ENCODE measurements around the gene GAS1. TPM values are rescaled to one million over a fixed set of nuclear protein-coding genes. Genes with fewer than 3 reads are reported as not detected.

Gene GAS1
- 100 to 1,000 TPM in 1 of 4 donors, 10 to 100 TPM in 3; 73.4 to 136 (median 96.9) TPM for total RNA-seq
- 1 to 10 TPM in 2 of 3 donors, under 1 TPM in 1; 0.23 to 9.0 (median 3.8) TPM for polyA plus RNA-seq

- Histone ChIP-seq H3K9me3 (no peaks in the 10 kb centered on the region), H3K27ac (peak within 1 kb of the TSS; percentile 93 to 95 (median 94)), H3K4me3 (peak within 1 kb of the TSS; percentile 72 to 91 (median 88)), H3K36me3 (peaks cover 0 to 5% (median 0%) of the 10 kb centered on the region in 4 donors), H3K27me3 (no peaks in the 10 kb centered on the region), H3K4me1 (peaks cover 0 to 37% (median 26%) of the 10 kb centered on the region in 4 donors)
- peak; percentile 97 for DNase-seq
- 0 to 1% methylated on average over 89 of the region's 89 CpGs for WGBS, 2 donors
- TF ChIP-seq POLR2A (IDR thresholded peaks at IDR 0.05) (peak; percentile 54 to 69), POLR2AphosphoS5 (IDR thresholded peaks at IDR 0.05) (peak; percentile 67 to 92 (median 86)), EP300 (IDR thresholded peaks at IDR 0.05) (no peak)
- intact Hi-C loops (cut with DNase I), result loop anchor here (2.0 to 10.0 kb wide), 9 partner anchors 50 to 595 kb away; partner anchors contain the start of gene TUT7
Observed at GRCh38 chr9:86947146-86948073, at the start of gene GAS1. TSS of gene GAS1 (minus strand) at chr9:86947506. CDS start at chr9:86946779, 727 bp downstream.

GRCh38 chr9:86994231-86994630, 46.9 kb upstream of the GAS1 start:
- H3K9me3 ChIP-seq, result no peaks in the 10 kb centered on the region
- no peak for TF ChIP-seq CTCF (IDR thresholded peaks at IDR 0.05)
- no peak for TF ChIP-seq POLR2AphosphoS5 (IDR thresholded peaks at IDR 0.05)
- TF ChIP-seq EP300 (IDR thresholded peaks at IDR 0.05), result no peak
- TF ChIP-seq POLR2A (IDR thresholded peaks at IDR 0.05), result no peak
- no peak overlapping the region for H3K4me3 ChIP-seq
- no peak overlapping the region for H3K27ac ChIP-seq
- no peak for DNase-seq
- H3K27me3 ChIP-seq, result no peaks in the 10 kb centered on the region
- intact Hi-C loops (cut with DNase I), result no loop called here
- H3K4me1 ChIP-seq, result no peaks in the 10 kb centered on the region
- H3K36me3 ChIP-seq, result no peaks in the 10 kb centered on the region
- WGBS, 2 donors, result 16 to 52% methylated on average over 1 of the region's 1 CpG

- no peak for TF ChIP-seq POLR2A (IDR thresholded peaks at IDR 0.05)
- no peak for TF ChIP-seq POLR2AphosphoS5 (IDR thresholded peaks at IDR 0.05)
- TF ChIP-seq CTCF (IDR thresholded peaks at IDR 0.05), result no peak
- TF ChIP-seq EP300 (IDR thresholded peaks at IDR 0.05), result no peak
- H3K4me1 ChIP-seq, result no peaks in the 10 kb centered on the region
- H3K27me3 ChIP-seq, result no peaks in the 10 kb centered on the region
- H3K36me3 ChIP-seq, result no peaks in the 10 kb centered on the region
- H3K4me3 ChIP-seq, result no peak overlapping the region
- no peaks in the 10 kb centered on the region for H3K9me3 ChIP-seq
- H3K27ac ChIP-seq, result no peak overlapping the region
- intact Hi-C loops (cut with DNase I), result no loop called here
- no peak for DNase-seq
Observed at GRCh38 chr9:86993830-86994229, 46.5 kb upstream of the GAS1 start.

- intact Hi-C loops (cut with DNase I), result no loop called here
- H3K4me3 ChIP-seq, result no peak overlapping the region
- H3K36me3 ChIP-seq, result no peaks in the 10 kb centered on the region
- TF ChIP-seq EP300 (IDR thresholded peaks at IDR 0.05), result no peak
- no peak for TF ChIP-seq POLR2AphosphoS5 (IDR thresholded peaks at IDR 0.05)
- no peak for TF ChIP-seq POLR2A (IDR thresholded peaks at IDR 0.05)
- TF ChIP-seq CTCF (IDR thresholded peaks at IDR 0.05), result no peak
- 69 to 80% methylated on average over 4 of the region's 4 CpGs for WGBS, 2 donors
- no peaks in the 10 kb centered on the region for H3K27me3 ChIP-seq
- no peak overlapping the region for H3K27ac ChIP-seq
- no peaks in the 10 kb centered on the region for H3K9me3 ChIP-seq
- DNase-seq, result no peak
- H3K4me1 ChIP-seq, result no peaks in the 10 kb centered on the region
Observed at GRCh38 chr9:86991077-86991476, 43.8 kb upstream of the GAS1 start.

GRCh38 chr9:86990290-86990689, 43.0 kb upstream of the GAS1 start:
- Histone ChIP-seq H3K4me1 (no peaks in the 10 kb centered on the region), H3K9me3 (no peaks in the 10 kb centered on the region), H3K4me3 (no peak overlapping the region), H3K36me3 (no peaks in the 10 kb centered on the region), H3K27ac (no peak overlapping the region), H3K27me3 (no peaks in the 10 kb centered on the region)
- DNase-seq, result no peak
- intact Hi-C loops (cut with DNase I), result no loop called here
- 89 to 96% methylated on average over 2 of the region's 2 CpGs for WGBS, 2 donors
- TF ChIP-seq POLR2A (IDR thresholded peaks at IDR 0.05) (no peak), EP300 (IDR thresholded peaks at IDR 0.05) (no peak), CTCF (IDR thresholded peaks at IDR 0.05) (no peak), POLR2AphosphoS5 (IDR thresholded peaks at IDR 0.05) (no peak)

Measured in sigmoid colon (tissue), 7 donors.